ENCODE data around the gene FOXP3.

FOXP3 gene

DNA sequence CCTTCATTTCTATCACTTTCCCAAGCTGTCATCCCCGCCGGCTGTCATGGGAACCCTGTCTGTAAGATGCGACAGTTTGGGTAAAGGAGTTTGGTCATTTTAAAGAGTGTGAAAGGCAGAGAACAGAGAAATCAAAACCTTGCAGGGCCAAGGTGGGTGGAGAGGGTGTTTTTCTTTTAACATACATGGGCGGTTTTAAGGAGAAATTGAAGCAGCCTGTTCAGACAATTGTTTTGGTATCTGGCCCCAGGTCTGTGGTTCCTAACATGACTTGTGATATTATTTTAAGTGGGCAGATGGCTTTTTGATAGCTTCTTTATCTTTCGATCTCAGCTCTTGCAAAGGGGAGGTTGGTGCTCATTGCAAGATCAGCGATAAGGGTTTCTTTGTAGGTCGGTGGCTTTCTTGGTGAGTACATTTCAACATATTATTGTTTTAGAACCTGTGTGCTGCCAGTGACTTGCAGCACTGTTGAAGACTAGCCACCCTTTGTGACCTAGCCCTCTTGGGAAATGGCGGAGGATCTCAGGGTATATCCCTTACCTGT lies 8.7 kb upstream of the FOXP3 start:
- DNase-seq, result peak; percentile 28

DNA sequence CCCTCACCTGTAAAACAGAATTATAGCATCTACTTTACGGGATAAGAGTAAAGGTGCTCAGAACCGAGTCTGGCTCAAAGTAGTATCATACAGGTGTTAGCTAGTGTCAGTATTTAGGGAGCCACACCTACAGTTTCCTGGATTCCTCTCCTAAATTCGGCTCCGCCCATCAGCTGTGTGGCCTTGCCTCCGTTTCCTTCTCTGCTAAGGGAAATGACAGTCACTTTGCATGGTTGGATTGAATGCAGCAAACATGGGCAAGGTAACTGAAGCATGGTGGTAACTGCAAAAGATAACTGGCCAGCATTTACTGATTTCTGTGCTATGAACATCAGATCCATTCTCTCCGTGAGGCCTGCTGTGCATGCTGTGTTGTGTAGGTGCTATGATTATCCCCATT lies 7.9 kb upstream of the FOXP3 start:
- DNase-seq, result no peak

DNA sequence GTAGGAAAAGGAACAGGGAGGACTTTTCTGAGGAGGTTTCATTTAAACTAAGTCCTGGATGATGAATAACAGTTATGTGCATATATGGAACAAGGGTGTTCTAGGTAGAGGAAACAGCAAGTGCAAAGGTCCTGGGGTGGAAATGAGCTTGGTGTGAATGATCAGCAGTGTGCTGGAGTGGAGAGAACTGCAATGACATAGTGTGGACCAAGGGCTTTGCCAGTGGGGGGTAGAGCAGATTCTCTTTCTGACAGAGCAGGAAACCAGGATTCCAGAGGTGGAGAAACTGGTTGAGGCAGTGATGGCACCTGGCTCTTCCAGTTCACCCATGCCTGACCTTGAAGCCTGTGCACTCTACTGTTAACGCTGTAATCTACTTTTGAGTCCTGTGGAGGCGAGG lies 6.8 kb upstream of the FOXP3 start:
- DNase-seq, result no peak

DNA sequence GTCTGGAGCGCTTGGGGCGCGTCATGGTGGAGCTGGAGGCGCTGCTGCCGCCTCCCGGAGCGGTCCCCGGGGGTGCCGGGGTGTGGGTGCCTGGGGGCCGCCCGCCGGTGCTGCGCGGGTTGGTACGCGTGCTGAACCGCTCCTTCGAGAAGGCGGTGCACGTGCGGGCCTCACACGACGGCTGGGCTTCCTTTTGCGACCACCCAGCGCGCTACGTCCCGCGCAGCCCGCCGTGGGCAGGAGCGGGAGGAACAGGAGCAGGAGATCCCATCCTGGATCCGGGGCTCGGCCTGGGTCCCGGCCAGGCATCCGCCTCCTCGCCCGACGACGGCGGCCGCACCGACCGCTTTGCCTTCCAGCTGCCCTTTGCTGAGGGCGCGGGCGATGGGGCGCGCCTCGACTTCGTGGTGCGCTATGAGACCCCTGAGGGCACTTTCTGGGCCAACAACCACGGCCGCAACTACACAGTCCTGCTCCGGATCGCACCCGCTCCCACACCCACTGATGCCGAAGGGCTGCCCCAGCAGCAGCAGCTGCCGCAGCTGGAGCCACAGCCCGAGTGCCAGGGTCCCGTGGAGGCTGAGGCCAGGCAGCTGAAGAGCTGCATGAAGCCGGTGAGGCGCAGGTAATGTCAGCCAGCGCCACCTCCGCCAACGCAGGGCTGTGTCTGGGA lies 5.9 kb upstream of the FOXP3 start:
- DNase-seq, result no peak

DNA sequence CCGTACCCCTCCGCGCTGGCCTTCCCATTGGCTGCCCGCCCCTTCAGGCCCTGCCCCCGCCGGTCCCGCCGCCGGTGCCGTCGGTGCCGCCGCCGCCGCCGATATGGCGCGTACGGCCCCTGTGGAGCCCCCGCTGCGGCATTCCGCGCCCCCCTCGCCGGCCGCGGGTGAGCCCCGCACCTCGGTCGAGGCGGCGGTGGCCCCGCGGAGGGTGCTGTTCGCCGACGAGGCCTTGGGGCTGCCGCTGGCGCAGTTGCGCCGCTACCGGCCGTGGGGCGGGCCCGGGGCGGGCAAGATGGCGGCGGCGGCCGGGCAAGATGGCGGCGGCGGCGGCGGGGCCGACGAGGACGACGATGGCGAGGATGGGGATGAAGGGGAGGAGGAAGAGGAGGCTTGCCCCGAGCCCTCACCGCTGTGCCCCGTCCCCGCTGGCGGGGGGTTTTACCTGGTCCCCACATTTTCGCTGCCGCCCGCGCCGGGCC lies 5.3 kb upstream of the FOXP3 start, which contains the start of gene PPP1R3F:
Gene PPP1R3F, plus strand, starts transcription at position 27 of the 482 bp plus-strand sequence. Its CDS starts 77 bp downstream, at position 104.
- DNase-seq, result no peak

DNA sequence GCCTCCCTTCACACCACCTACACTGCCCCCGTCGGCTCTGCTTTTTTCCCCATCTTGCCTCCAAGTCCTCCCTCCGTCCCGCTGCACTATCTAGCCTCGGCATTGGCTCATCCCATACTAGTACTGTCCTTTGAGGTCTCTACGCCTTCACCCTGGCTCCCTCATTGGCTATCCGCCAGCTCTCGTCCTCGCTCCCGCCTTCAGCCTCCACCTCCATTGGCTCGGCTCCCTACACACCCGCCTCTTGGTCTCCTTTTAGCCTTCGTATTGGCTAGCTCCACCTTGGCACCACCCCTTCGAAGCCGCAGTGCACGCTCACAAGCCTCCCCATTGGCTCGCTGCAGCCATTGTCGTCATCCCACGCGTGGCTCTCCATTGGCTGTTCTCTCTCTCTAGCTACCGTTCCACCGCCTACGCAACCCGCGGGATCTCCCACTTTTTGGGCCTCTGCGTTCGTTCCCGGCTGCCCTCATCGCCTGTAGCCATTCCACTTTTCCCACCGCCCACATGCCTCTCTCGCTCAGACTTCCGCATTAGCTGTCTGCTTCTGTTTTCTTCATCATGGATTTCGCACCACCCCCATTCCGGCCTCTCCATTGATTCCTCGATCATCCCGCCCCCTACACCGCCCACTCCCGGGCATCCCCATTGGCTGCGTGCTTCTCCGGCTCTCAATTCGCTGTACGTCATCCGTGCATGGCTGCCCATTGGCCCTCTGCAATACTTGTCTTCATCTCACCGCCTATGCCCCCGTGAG lies 4.7 kb upstream of the FOXP3 start:
- DNase-seq, result peak; percentile 98

DNA sequence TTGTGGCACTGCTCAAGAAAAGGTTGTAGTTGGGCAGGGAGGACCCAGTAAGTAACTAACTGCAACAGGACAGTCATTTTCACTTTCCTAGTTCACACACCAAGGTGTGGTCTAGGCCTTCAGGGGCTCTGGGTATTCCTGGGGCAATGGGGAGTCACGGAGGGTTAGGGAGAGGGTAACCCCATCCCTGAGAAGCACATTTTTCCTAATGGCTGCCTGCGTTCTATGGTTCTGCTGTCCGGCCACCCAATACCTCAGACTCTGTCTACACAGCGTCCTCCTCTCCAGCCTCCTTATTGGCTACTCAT lies 4.1 kb upstream of the FOXP3 start:
- DNase-seq, result no peak

DNA sequence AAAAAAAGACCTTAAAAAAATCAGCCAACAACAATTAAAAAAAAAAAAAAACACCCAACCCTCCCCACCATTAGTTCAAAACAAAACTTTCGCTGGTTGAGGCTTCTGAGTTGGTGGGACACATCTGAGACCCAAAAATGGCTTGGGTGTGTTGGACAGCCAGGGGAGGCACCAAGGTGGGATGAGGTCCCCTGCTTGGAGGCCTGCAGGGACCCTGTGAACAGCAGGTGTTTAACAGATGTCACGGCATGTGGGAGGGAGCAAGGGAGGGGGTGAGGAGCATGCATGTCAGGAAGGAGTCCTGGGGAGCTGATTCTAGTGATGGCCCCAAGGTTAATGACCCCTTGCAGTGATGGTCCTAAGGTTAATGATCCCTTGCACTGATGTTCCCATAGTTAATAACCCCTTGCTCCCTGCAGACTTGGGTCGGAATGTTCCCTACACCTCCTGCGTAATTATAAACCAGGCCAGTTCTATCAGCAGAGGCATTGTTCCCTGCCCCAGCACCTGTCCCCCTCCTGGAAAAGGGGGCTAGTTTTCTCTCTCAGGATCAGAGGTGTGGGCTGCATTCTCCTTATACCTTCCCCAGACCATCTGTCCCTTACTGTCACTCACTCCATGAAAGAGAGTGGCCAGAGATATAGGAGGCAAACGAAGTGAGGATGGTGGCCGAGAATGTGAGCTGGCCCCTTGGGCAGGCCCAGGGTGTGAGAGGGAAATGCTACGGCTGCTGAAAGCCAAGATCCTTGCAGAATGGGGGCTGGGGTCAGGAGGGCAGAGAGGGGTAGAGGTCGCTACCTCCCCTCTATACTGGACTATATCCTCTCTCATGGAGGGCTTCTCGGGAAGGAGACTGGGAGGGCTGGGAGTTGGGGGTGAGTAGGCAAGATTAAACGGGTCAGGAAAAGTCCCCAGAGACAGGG lies 2.3 kb upstream of the FOXP3 start:
- no peak for DNase-seq

DNA sequence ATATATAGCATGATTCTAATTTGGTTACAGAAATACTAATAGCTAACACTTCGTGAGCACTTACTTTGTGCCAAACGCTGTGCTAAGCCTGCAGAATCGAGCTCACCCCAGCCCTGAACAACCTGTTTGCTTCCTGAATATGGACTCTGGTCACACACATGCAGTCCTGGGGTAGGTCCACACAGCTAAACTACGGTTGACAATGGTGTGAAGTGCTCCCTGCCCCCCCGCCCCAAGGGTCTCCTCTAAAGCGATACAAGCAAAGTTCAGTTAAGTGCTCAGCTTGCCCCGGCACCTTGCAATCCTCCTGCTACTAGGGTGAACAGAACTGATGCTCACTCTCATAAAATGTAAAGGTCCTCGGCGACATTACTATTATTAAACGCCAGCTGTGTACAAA lies 879 bp downstream of the FOXP3 start:
- DNase-seq, result no peak

DNA sequence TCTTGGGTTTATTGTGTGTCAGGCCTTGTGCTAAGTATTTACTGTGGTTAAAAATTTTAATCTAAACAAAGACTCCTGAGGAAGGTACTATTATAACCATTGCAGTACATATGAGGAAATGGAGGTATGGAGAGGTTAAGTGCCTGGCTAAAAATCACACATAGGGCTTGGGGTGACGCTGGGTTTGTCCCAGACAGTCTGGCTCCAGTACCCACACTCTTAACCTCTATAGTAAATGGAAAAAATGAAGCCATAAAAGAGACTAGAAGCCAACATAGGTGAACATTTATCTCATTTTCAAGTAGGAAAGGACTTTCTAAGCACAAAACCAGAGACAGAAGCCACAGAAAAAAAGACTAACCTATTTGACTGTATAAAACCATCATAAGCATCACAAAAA lies 1.9 kb downstream of the FOXP3 start:
- no peak for DNase-seq

DNA sequence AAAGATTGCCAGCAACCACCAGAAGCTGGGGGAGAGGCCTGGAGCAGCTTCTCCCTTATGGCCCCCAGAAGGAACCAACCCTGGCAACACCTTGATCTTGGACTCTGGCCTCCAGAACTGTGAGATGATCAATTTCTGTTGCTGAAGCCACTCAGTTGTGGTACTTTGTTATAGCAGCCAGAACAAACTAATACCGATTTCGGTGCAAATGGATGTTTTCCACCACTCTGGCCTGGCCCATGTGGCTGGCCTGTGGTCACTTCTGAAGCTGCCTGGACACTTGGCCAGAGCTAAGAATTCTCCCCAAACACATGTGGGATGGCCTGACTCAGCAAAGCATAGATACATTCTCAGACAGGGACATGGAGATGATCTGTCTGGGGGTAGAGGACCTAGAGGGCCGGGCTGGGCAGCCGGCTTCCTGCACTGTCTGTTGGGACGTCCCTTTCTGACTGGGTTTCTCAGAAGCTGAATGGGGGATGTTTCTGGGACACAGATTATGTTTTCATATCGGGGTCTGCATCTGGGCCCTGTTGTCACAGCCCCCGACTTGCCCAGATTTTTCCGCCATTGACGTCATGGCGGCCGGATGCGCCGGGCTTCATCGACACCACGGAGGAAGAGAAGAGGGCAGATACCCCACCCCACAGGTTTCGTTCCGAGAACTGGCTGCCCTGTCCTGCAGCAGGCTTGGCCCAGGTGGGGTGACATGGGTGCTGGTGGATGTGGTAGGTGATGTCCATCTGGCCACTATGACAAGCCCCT lies 4.1 kb downstream of the FOXP3 start:
- DNase-seq, result no peak

DNA sequence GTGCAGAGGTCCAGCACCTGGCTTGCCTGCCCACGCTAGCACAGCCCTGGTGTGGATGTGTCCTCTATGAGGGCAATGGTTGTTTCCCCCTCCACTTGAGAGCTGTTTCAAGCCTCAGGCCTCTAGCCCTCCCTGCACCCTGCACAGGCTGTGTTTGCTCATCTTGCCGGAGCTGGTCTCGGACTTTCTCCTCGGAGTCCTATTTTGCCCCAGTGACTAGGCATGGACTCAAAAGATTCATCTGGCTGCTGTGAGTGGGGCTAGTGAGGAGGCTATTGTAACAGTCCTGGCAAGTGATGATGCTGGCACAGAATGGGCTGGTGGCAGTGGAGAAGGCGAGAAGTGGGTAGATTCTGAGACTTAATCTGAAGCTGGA lies 5.8 kb downstream of the FOXP3 start:
- no peak for DNase-seq

DNA sequence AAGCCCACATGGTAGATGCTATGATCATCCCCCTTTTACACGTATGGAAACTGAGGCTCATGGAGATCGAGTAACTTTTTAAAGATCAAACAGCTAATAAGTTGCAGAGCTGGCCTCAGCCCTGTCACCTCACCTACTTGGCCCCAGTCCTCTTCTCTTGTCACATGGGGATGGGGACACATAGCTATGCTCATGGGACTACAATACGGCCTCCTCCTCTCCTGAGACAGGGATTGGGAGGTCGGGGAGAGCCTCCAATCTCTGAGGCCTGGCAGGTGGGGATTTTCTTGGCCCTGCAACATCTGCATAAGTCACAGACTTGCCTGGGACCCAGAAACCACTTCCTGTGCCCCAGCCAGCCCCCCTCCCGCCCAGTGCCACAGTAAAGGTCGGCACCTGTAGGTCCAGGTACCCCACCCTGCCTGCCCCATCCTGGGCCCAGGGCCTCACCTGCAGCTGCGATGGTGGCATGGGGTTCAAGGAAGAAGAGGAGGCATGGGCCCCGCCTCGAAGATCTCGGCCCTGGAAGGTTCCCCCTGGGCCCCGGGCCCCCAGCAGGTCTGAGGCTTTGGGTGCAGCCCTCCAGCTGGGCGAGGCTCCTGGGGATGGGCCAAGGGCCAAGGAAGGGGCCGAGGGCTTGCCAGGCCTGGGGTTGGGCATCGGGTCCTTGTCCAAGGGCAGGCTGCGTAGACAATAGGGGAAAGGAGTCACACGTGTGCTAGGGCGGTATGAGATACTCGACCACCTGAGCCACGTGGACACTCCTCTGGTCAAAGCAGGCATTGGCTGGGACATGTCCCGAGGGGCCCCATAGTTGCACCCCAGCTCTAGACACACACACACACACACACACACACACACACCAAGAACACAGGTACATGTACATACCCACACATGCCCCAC lies 6.4 kb downstream of the FOXP3 start:
- DNase-seq, result no peak

DNA sequence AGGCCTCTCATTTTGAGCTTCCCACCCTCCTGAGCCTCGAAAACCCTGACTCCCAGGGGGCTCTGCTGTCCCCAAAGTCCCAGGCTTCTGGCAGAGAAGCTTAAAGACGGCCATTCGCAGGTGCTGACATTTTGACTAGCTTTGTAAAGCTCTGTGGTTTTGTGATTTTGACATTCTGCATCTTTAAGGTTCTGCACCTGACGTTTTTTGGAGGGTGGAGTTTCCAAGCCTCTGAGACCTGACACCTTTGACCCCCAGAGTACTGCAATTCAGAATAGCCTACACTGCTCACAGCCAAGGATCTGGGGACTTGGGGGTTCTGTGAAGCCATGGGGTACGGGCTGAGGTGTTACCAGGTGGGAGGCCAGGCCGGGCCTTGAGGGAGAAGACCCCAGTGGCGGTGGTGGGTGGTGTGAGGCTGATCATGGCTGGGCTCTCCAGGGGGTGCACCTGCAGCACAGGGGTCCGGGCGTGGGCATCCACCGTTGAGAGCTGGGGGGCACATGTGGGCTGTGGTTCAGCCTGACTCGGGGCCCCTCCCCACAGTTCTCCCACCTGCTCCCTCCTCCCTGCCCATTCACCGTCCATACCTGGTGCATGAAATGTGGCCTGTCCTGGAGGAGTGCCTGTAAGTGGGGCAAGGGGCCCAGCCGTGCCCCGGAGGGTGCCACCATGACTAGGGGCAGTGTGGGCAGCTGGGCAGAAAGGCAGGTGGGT lies 7.3 kb downstream of the FOXP3 start:
- no peak for DNase-seq

DNA sequence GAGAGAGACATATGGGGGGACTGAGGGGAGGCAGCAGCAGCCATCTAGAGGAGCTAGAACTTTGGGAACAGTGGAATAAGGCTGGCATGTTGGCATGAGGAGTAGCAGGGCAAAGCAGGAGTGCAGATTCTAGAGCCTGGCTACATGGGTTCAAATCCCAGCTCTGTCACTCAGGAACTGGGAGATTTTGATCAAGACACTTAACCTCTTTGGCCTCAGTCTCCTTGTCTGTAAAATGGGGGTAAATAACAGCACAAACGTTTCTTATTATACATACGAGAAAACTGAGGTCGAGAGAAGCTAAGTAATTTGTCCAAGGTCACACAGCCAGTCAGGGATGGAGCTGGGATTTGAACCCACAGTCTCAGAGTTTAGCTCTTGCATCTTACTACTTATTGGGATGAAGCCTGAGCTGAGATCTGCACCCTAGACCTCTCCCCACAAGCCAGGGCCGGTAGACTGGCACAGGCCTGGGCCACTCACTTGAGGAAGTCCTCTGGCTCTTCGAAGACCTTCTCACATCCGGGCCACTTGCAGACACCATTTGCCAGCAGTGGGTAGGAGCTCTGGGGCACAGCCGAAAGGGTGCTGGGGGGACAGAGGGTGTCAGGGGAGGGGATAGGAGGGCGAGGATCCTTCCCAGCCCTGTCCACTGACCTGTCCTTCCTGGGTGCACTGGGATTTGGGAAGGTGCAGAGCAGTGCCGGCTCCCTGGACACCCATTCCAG lies 8.1 kb downstream of the FOXP3 start:
- no peak for DNase-seq

DNA sequence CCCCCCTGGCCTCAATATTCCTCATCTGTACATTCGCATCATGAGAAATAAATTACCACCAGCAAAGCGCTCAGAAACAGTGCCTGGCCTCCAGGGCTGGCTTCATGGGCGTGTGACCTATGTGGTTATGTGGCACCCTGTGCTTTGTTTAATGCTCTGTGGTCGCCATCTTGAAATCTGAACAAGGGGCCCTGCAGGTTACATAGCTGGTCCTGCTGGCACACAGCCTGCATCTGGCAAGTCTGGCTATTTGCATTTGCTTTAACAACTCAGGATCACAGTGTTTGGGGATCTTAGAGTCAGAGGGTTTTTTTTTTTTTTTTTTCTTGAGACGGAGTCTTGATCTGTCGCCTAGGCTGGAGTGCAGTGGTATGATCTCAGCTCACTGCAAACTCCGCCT lies 9.9 kb downstream of the FOXP3 start:
- DNase-seq, result no peak

DNA sequence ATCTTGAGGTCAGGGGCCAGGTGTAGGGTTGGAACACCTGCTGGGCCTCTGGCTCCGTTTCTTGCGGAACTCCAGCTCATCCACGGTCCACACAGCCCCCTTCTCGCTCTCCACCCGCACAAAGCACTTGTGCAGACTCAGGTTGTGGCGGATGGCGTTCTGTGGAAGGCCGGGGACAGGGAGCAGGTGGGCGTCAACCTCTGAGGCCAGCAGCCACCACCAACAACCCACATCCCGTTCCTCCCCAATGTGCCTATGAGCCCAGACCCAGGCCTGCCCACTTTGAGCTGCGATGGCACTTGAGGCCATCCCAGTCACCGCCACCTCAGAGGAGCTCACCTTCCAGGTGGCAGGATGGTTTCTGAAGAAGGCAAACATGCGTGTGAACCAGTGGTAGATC lies 13.2 kb downstream of the FOXP3 start:
- no peak for DNase-seq

DNA sequence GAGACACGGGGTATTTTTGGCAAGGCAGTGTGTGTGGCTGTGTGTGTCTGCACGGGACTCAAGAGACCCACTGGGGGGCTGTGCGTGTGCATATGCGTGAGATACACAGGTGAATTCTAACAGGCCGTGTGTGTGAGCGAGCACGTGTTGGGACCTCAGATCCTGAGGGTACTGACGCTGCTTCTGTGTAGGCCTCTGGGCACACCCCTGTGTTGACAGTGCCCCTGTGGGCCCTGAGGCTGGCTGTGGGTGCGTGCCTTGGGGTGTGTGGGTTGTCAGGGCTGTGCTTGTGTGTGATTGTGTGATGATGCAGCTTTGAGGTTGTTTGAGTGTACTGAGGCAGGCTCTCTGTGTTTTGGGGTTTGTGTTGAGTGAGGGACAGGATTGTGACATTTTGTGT lies 13.9 kb downstream of the FOXP3 start:
- DNase-seq, result no peak

DNA sequence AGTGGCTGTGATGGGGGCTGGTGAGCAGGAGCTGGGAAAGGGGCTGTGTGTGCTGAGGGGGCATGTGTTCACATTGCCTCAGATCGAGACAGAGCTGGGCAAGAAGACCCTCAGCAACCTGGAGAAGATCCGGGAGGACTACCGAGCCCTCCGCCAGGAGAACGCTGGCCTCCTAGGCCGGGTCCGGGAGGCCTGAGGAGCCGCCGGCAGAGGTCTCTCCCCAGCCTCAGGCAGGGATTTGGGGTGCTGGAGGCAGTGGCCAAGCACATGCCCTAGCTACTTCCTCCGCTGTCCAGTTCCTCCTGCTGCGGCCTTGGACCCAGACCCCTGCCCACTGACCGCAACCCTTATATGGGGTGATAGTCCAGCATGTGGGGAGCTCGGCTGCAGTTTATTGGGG lies 14.4 kb downstream of the FOXP3 start:
- no peak for DNase-seq

DNA sequence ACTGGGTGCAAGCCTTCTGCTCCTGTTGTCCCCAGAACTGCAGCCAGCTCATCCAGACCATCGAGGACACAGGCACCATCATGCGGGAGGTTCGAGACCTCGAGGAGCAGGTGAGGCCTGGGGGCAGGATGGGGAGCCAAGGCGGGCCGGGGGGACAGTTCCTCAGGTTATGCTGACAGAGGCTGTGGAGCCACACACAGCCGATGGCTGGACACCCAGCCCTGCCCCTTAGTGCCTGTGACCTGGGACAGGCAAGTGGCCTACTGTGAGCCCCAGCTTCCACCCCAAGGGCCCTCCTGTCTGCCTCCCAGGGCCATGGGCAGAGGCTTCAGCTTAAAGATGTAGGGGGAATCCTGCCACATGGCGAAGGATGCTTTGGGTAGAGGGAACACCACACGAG lies 14.9 kb downstream of the FOXP3 start:
- no peak for DNase-seq

Data from CD4-positive, alpha-beta T cell treated with Interferon gamma for 1 hour (primary cell).